H9 (cell line): ENCODE measurements around the gene NUP188. TPM values are rescaled to one million over a fixed set of nuclear protein-coding genes. Genes with fewer than 3 reads are reported as not detected.
A peak's percentile ranks its signal among the peaks of the same experiment; 100 is the strongest.

Experiments
- DNase-seq: peaks from one replicate; pipeline ENCODE4 v3.0.0-alpha.2; 2017
- H2AFZ ChIP-seq: one replicate; pipeline ENCODE4 v1.6.1; 2013; ENCODE audit warnings: mild to moderate bottlenecking, low read length, control low read depth, moderate library complexity
- H2AK5ac ChIP-seq: 2 replicates; pipeline ENCODE4 v1.6.1; 2013; ENCODE audit warnings: low read length, control low read depth, mixed read lengths; ENCODE audit not compliant: insufficient read length
- H2BK120ac ChIP-seq: one replicate; pipeline ENCODE4 v1.6.1; 2013; ENCODE audit warnings: low read depth, mild to moderate bottlenecking, low read length, control low read depth, inconsistent platforms; ENCODE audit not compliant: poor library complexity, severe bottlenecking
- H2BK12ac ChIP-seq: 2 replicates; pipeline ENCODE4 v1.6.1; 2013; ENCODE audit warnings: low read length, control low read depth, mixed read lengths, low read depth; ENCODE audit not compliant: insufficient read length
- H2BK15ac ChIP-seq: 2 replicates; pipeline ENCODE4 v1.6.1; 2013; ENCODE audit warnings: low read depth, low read length, control low read depth
- H2BK20ac ChIP-seq: one replicate; pipeline ENCODE4 v1.6.1; 2013; ENCODE audit warnings: low read depth, mild to moderate bottlenecking, low read length, control low read depth, inconsistent platforms; ENCODE audit not compliant: poor library complexity, severe bottlenecking
- H2BK5ac ChIP-seq: 2 replicates; pipeline ENCODE4 v1.6.1; 2013; ENCODE audit warnings: low read length, control low read depth, mixed read lengths; ENCODE audit not compliant: insufficient read length
- H3K14ac ChIP-seq: 2 replicates; pipeline ENCODE4 v1.6.1; 2013; ENCODE audit warnings: low read length, control low read depth; ENCODE audit not compliant: insufficient read depth
- H3K18ac ChIP-seq: 2 replicates; pipeline ENCODE4 v1.6.1; 2013; ENCODE audit warnings: low read depth, mild to moderate bottlenecking, mixed read lengths, low read length, control low read depth; ENCODE audit not compliant: insufficient read length
- H3K23ac ChIP-seq: 2 replicates; pipeline ENCODE4 v1.6.1; 2013; ENCODE audit warnings: low read length, control low read depth, mixed read lengths, low read depth; ENCODE audit not compliant: insufficient read length
- H3K23me2 ChIP-seq: 2 replicates; pipeline ENCODE4 v1.6.1; 2013; ENCODE audit warnings: low read depth, mild to moderate bottlenecking, mixed read lengths, low read length, control low read depth; ENCODE audit not compliant: insufficient read length, poor library complexity, severe bottlenecking
- H3K27ac ChIP-seq: 2 replicates; pipeline ENCODE4 v1.5.1; 2013; ENCODE audit warnings: low read length, control low read depth, mixed read lengths, low read depth; ENCODE audit not compliant: insufficient read length
- H3K27me3 ChIP-seq: 2 replicates; pipeline ENCODE4 v1.6.1; 2013; ENCODE audit warnings: low read length, control low read depth, inconsistent platforms; ENCODE audit not compliant: insufficient read depth
- H3K4ac ChIP-seq: 2 replicates; pipeline ENCODE4 v1.6.1; 2013; ENCODE audit warnings: low read depth, mild to moderate bottlenecking, control low read depth, inconsistent platforms, low read length, moderate library complexity
- H3K4me1 ChIP-seq: 2 replicates; pipeline ENCODE4 v1.6.1; 2013; ENCODE audit warnings: low read length, control low read depth, inconsistent platforms; ENCODE audit not compliant: insufficient read depth
- H3K4me2 ChIP-seq: 2 replicates; pipeline ENCODE4 v1.6.1; 2013; ENCODE audit warnings: low read length, control low read depth, mixed read lengths; ENCODE audit not compliant: insufficient read length, insufficient read depth
- H3K56ac ChIP-seq: 2 replicates; pipeline ENCODE4 v1.6.1; 2013; ENCODE audit warnings: low read depth, mild to moderate bottlenecking, mixed read lengths, low read length, control low read depth; ENCODE audit not compliant: insufficient read length
- H3K79me1 ChIP-seq: 2 replicates; pipeline ENCODE4 v1.6.1; 2013; ENCODE audit warnings: low read depth, mild to moderate bottlenecking, moderate library complexity, low read length, control low read depth, inconsistent platforms; ENCODE audit not compliant: insufficient read depth, poor library complexity, severe bottlenecking
- H3K79me2 ChIP-seq: 2 replicates; pipeline ENCODE4 v1.6.1; 2013; ENCODE audit warnings: low read length, control low read depth, inconsistent platforms; ENCODE audit not compliant: insufficient read depth
- H3K9ac ChIP-seq: 2 replicates; pipeline ENCODE4 v1.6.1; 2013; ENCODE audit warnings: low read length, control low read depth, mixed read lengths; ENCODE audit not compliant: insufficient read length; ENCODE audit errors: extremely low read depth
- H3K9me3 ChIP-seq: one replicate; pipeline ENCODE4 v1.6.1; 2013; ENCODE audit warnings: low read depth, low read length, inconsistent platforms; ENCODE audit not compliant: control insufficient read depth
- H3T11ph ChIP-seq: one replicate; pipeline ENCODE4 v1.6.1; 2013; ENCODE audit warnings: mild to moderate bottlenecking, low read length, control low read depth, inconsistent platforms
- H4K20me1 ChIP-seq: one replicate; pipeline ENCODE4 v1.6.1; 2013; ENCODE audit not compliant: control insufficient read depth, insufficient read length, insufficient read depth
- H4K5ac ChIP-seq: 2 replicates; pipeline ENCODE4 v1.6.1; 2013; ENCODE audit warnings: low read depth, mild to moderate bottlenecking, mixed read lengths, low read length, control low read depth; ENCODE audit not compliant: insufficient read length
- H4K8ac ChIP-seq: replicated peaks from 2 replicates; pipeline ENCODE4 v1.6.1; 2013; ENCODE audit warnings: low read length, control low read depth, mixed read lengths, low read depth; ENCODE audit not compliant: insufficient read length
- H4K91ac ChIP-seq: 2 replicates; pipeline ENCODE4 v1.6.1; 2013; ENCODE audit warnings: low read depth, mild to moderate bottlenecking, moderate library complexity, mixed read lengths, low read length, control low read depth; ENCODE audit not compliant: insufficient read length
- H3K27ac Mint-ChIP-seq, 3 experiments: 2 replicates in 2 of 3; 3 replicates in 1 of 3; pipeline ENCODE4 v1.8.0; 2020 to 2021; ENCODE audit warnings: mixed read lengths in 3 of 3, mild to moderate bottlenecking in 1 of 3, moderate library complexity in 1 of 3
- H3K27me3 Mint-ChIP-seq: 2 replicates; pipeline ENCODE4 v1.8.0; 2021; ENCODE audit warnings: low read depth, mild to moderate bottlenecking, moderate library complexity, mixed read lengths
- H3K36me3 Mint-ChIP-seq, 3 experiments: 2 replicates in 2 of 3; 3 replicates in 1 of 3; pipeline ENCODE4 v1.8.0; 2020 to 2021; ENCODE audit warnings: low read depth in 3 of 3, mixed read lengths in 3 of 3; ENCODE audit not compliant: insufficient read depth in 1 of 3
- H3K4me1 Mint-ChIP-seq, 2 experiments: 2 replicates each; pipeline ENCODE4 v1.8.0; 2020; ENCODE audit warnings: mixed read lengths in 2 of 2
- H3K4me3 Mint-ChIP-seq, 2 experiments: 2 replicates in 1 of 2; 3 replicates in 1 of 2; pipeline ENCODE4 v1.8.0; 2020 to 2021; ENCODE audit warnings: mild to moderate bottlenecking in 2 of 2, mixed read lengths in 2 of 2, moderate library complexity in 1 of 2
- H3K9me3 Mint-ChIP-seq, 2 experiments: 2 replicates in 1 of 2; 3 replicates in 1 of 2; pipeline ENCODE4 v1.8.0; 2020; ENCODE audit warnings: mild to moderate bottlenecking in 2 of 2, mixed read lengths in 2 of 2, moderate library complexity in 1 of 2
- CTCF ChIP-seq: fragments of 200-600 bp; sonication (generic); conservative IDR thresholded peaks from 3 replicates; pipeline ENCODE4 v1.8.0; 2021; ENCODE audit warnings: antibody characterized with exemption, mild to moderate bottlenecking
- WGBS: extraction: QIAGEN DNeasy Blood & Tissue Kit; methylation state at CpG from one replicate; pipeline ENCODE4 v1.1.7; 2013; ENCODE audit warnings: missing lambda C conversion rate, low lambda C conversion rate, mixed read lengths; ENCODE audit not compliant: insufficient read length; ENCODE audit errors: extremely low coverage; 5-methylcytosine and 5-hydroxymethylcytosine counted together
- total RNA-seq: library from RNA; stranded (reverse); gene quantifications from 2 replicates; pipeline ENCODE4 v1.2.1, GENCODE V29; 2021

NUP188 gene
- total RNA-seq, 1 experiment from 2014 or later: 101 TPM

GRCh38 chr9:129032541-129033159 lies 85.2 kb downstream of the NUP188 start:
- Histone ChIP-seq H3K79me2 (no peaks in the 10 kb centered on the region), H2BK15ac (no peak overlapping the region), H3K23me2 (peaks cover 9% of the 10 kb centered on the region), H4K91ac (no peak overlapping the region), H3K27ac (no peak overlapping the region), H4K20me1 (no peaks in the 10 kb centered on the region), H3T11ph (no peak overlapping the region), H3K9ac (no peak overlapping the region), H2BK5ac (no peak overlapping the region), H3K23ac (no peak overlapping the region), H3K79me1 (no peaks in the 10 kb centered on the region), H3K4ac (no peak overlapping the region), H3K27me3 (no peaks in the 10 kb centered on the region), H3K18ac (no peak overlapping the region), H3K56ac (no peak overlapping the region), H4K8ac (no peak overlapping the region), H2AFZ (no peak overlapping the region), H4K5ac (no peak overlapping the region), H2BK120ac (no peak overlapping the region), H3K9me3 (no peaks in the 10 kb centered on the region), H2AK5ac (no peak overlapping the region), H2BK20ac (no peak overlapping the region), H3K4me2 (no peak overlapping the region), H2BK12ac (no peak overlapping the region), H3K14ac (no peak overlapping the region), H3K4me1 (no peaks in the 10 kb centered on the region)
- Mint-ChIP-seq H3K27ac (peak overlapping the region in 1 of 3 experiments; percentile 65; a peak in 1 of 7 replicates), H3K27me3 (no peaks in the 10 kb centered on the region), H3K4me3 (no peak overlapping the region), H3K36me3 (no peaks in the 10 kb centered on the region), H3K9me3 (no peaks in the 10 kb centered on the region), H3K4me1 (peaks cover 12 to 30% of the 10 kb centered on the region in 2 experiments)
- WGBS: no CpG with 5 or more reads among the region's 12 CpGs
- TF ChIP-seq CTCF: no peak
- no peak for DNase-seq
